Activated naive CD4-positive, alpha-beta T cell treated with anti-CD3 and anti-CD28 coated beads, Interleukin-2, amount 10 ng/mL, durations not matched to agents 7 days and 5 days (primary cell): ENCODE data around the gene HSD3B1.
"Not testable (repeated sequence)": the region's sequence is repeated elsewhere in the genome, so short reads cannot be mapped to it uniquely, and the experiment has no call there.

Experiments used
- CTCF ChIA-PET: fragments of 350-600 bp; sonication (Branson Sonifier 250); formaldehyde crosslinking; loops from one replicate; lab custom pipeline; 2021; ENCODE audit warnings: antibody characterized with exemption; lab: Charles Lee
- DNase-seq: peaks from one replicate; pipeline ENCODE4 v3.0.0-alpha.2; 2020
- H3K27ac Mint-ChIP-seq: one replicate; pipeline ENCODE4 v1.8.0; 2021; ENCODE audit warnings: mild to moderate bottlenecking, moderate library complexity, mixed read lengths
- H3K27me3 Mint-ChIP-seq: one replicate; pipeline ENCODE4 v1.8.0; 2021; ENCODE audit warnings: mild to moderate bottlenecking, mixed read lengths
- H3K36me3 Mint-ChIP-seq: one replicate; pipeline ENCODE4 v1.8.0; 2021; ENCODE audit warnings: mixed read lengths
- H3K4me1 Mint-ChIP-seq: one replicate; pipeline ENCODE4 v1.8.0; 2021; ENCODE audit warnings: mixed read lengths
- H3K4me3 Mint-ChIP-seq: one replicate; pipeline ENCODE4 v1.8.0; 2021; ENCODE audit warnings: mild to moderate bottlenecking, moderate library complexity, mixed read lengths
- H3K9me3 Mint-ChIP-seq: one replicate; pipeline ENCODE4 v1.8.0; 2021; ENCODE audit warnings: mixed read lengths

HSD3B1 gene

DNA sequence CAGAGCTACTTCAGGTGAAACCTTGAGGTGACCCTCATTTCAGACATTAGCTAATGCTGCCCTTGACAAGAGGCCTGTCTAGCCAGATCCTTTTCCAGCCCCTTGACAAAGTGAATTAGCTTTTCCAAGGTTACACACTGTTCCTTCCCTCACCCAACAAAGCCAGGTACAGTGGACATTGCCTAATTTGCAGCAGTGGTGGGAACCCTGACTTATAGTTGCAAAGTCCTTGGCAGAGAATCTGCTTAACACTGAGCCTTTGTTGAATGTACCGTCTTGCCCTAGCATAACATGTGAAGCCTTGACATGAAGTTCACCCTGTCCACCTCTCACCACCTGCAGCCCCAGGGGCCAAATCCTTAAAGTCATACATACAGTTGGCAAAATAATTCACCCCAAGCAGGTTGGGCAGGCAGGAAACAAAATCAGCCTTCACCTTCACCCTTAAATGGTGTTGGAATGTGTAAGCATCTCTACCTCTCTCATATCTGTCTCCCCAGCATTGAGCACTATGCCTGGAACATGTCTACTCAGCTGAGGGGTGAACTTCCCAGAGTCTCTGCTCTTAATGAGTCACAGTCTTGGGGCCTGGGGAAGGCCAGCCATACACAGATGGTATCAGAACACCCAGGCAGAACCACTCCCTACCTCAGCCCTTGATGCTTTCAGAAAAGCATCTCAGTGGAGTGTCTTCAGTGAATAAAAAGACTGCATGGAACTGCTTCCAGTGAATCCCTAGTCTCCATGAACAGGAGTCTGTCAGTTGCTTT, 46.5 kb downstream of the HSD3B1 start:
- H3K9me3 Mint-ChIP-seq, H3K4me1 Mint-ChIP-seq, DNase-seq, H3K27ac Mint-ChIP-seq, CTCF ChIA-PET, H3K4me3 Mint-ChIP-seq, H3K27me3 Mint-ChIP-seq, H3K36me3 Mint-ChIP-seq: not testable (repeated sequence)

DNA sequence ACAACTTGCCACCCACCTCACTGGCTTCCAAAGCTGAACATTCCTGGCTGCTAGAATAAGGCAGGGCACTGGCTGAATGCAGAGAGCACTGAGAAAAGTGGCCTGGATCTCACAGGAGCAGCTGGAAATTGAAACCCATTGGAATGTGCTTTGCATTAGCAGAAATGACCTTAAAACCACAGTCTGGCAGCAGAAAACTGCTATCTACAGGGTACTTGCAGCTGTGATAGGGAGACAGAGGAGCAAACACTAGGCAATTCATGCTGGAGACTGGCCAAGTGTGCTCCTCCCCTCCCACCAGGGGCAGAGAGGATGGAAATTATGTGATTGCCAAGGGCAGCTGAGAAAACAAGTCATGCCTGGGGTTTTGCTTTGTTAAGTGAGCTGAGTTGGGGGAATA, 47.2 kb downstream of the HSD3B1 start:
- no peaks in the 10 kb centered on the region for H3K9me3 Mint-ChIP-seq
- H3K27ac Mint-ChIP-seq = no peak overlapping the region
- H3K4me1 Mint-ChIP-seq = no peaks in the 10 kb centered on the region
- no peak for DNase-seq
- H3K27me3 Mint-ChIP-seq = peaks cover 7% of the 10 kb centered on the region
- no peaks in the 10 kb centered on the region for H3K36me3 Mint-ChIP-seq
- no peak overlapping the region for H3K4me3 Mint-ChIP-seq
- CTCF ChIA-PET = no interaction called here

DNA sequence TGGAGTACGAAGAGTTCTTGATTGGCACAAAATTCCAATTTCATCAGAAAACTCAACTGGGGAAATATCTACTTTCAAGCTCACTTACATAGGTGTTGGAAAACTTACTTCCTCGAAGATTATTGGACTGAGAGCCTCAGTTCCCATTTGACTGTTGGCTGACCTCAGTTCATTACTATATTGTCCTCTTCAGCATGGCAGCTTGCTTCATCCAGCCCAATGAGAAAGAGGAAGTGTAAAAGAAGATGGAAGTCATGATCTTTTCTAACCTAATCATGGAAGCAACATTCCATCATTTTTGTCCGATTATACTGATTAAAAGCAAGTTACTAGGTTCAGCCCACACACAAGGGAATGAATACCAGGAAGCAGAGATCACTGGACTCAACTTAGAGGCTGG, 49.4 kb downstream of the HSD3B1 start:
- Mint-ChIP-seq H3K27ac (no peak overlapping the region), H3K4me1 (no peaks in the 10 kb centered on the region), H3K36me3 (no peaks in the 10 kb centered on the region), H3K4me3 (no peak overlapping the region), H3K9me3 (no peaks in the 10 kb centered on the region), H3K27me3 (peaks cover 4% of the 10 kb centered on the region)
- DNase-seq = no peak
- CTCF ChIA-PET = no interaction called here

DNA sequence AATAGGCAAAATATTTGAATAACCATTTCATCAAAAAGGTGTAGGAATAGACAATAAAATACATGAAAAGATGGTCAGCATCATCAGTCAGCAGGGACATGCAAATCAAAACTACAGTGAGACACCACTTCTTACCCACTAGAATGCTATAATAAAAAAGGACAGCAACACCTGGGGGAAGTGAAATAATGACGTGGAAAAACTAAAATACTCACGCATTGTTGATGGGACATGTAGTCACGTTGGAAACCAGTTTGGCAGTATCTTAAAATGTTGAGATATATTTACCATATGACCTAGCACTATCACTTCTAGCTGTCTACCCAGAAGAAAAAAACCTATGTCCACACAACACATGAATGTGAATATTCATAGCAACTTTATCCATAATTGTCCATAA, 53.4 kb downstream of the HSD3B1 start:
- H3K27ac Mint-ChIP-seq, H3K27me3 Mint-ChIP-seq, H3K4me1 Mint-ChIP-seq, H3K36me3 Mint-ChIP-seq, CTCF ChIA-PET, H3K9me3 Mint-ChIP-seq, H3K4me3 Mint-ChIP-seq, DNase-seq: not testable (repeated sequence)

GRCh38 chr1:119564548-119564947, 57.5 kb downstream of the HSD3B1 start:
- Mint-ChIP-seq H3K36me3 (no peaks in the 10 kb centered on the region), H3K4me1 (no peaks in the 10 kb centered on the region), H3K9me3 (no peaks in the 10 kb centered on the region), H3K27ac (no peak overlapping the region), H3K4me3 (no peak overlapping the region), H3K27me3 (peaks cover 22% of the 10 kb centered on the region)
- DNase-seq = no peak
- CTCF ChIA-PET = no interaction called here
